MM.1S (cell line): Measurements from ENCODE around the gene TBRG4.

ENCODE experiments used
- EZH2 ChIP-seq: fragments of 300-600 bp; sonication (generic); optimal IDR thresholded peaks from 2 replicates; pipeline ENCODE3; 2017; ENCODE audit warnings: low read depth, mild to moderate bottlenecking, antibody characterized with exemption, low read length, mixed read lengths
- TF ChIP-seq, protein P1 (sequence below): fragments of 300-600 bp; sonication (generic); IDR thresholded peaks from 2 replicates; pipeline ENCODE4 v1.5.1; 2016; ENCODE audit warnings: antibody characterized with exemption, low read length, mixed read lengths

DNA sequence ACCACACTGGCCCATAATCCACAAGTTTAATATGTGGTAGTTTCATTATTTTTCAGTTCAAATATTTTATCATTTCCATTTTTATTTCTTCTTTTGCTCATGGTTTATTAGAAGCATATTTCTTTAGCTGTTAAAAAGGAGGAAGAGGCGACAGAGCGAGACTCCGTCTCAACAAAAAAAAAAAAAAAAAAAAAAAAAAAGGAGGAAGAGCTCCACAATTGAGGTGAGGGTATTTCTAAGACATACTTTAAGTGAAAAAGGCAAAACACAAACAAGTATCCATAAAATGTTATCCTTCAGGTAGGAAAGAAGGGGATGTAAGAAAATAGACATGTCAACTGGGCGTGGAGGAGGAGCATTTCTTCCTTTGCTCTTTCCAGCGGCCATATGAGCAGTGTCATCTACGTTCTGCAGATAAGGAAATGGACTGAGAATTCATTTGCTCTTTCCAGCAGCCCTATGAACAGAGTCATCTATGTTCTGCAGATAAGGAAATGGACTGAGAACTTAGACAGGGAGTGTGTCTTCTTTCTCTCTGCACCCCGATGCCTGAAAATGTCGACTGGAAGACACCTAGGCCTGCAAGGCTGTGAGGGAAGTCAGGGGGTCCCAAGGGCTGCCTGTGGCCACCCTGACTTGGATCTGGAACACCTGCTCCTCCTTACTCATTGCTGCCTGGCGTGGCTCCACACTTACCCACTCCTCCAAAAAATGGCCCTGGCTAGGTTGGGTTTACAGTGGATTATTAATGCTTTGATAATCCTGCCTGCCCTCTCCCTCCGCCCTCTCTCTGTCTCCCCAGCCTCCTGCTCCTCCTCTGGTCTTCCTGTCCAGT, 27.2 kb upstream of the TBRG4 start:
- TF ChIP-seq, protein P1, sequence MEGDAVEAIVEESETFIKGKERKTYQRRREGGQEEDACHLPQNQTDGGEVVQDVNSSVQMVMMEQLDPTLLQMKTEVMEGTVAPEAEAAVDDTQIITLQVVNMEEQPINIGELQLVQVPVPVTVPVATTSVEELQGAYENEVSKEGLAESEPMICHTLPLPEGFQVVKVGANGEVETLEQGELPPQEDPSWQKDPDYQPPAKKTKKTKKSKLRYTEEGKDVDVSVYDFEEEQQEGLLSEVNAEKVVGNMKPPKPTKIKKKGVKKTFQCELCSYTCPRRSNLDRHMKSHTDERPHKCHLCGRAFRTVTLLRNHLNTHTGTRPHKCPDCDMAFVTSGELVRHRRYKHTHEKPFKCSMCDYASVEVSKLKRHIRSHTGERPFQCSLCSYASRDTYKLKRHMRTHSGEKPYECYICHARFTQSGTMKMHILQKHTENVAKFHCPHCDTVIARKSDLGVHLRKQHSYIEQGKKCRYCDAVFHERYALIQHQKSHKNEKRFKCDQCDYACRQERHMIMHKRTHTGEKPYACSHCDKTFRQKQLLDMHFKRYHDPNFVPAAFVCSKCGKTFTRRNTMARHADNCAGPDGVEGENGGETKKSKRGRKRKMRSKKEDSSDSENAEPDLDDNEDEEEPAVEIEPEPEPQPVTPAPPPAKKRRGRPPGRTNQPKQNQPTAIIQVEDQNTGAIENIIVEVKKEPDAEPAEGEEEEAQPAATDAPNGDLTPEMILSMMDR: no peak
- no peak for TF ChIP-seq EZH2
